ENCODE measurements around the gene ZBTB20. TPM values are rescaled to one million over a fixed set of nuclear protein-coding genes. Genes with fewer than 3 reads are reported as not detected.

ZBTB20 gene
- total and polyA plus RNA-seq, 10 of the 15 experiments (the other 5 are each of a cell fraction or from before 2014, with no cell fraction given): 0.20 to 5.5 (median 2.2) TPM

DNA sequence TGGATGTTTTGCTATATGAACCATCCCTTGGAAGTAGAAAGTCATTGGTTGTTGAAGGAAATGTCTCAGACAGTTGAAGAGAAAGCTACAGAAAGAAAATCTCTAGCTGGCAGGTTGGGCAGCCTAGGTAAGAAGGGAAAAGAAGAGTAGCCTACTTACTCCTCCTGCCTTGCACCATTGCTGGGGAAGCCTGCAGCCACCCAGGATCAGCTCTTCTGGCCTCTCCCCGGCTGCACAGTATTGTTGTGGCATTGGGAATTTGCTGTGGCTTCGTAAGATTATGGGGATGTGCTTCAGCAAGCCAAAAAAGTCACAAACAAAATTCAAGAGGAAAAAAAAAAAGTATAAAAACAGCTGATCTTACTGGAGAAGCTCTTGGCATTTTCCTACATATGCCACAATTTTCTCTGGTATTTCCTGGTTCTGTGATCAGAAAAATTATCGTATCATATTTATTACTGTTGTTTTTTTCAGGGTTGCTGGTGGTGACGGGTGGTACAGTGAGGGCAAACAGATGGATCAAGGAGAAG lies 699.1 kb downstream of the ZBTB20 start (continued):
- TF ChIP-seq, protein P1, sequence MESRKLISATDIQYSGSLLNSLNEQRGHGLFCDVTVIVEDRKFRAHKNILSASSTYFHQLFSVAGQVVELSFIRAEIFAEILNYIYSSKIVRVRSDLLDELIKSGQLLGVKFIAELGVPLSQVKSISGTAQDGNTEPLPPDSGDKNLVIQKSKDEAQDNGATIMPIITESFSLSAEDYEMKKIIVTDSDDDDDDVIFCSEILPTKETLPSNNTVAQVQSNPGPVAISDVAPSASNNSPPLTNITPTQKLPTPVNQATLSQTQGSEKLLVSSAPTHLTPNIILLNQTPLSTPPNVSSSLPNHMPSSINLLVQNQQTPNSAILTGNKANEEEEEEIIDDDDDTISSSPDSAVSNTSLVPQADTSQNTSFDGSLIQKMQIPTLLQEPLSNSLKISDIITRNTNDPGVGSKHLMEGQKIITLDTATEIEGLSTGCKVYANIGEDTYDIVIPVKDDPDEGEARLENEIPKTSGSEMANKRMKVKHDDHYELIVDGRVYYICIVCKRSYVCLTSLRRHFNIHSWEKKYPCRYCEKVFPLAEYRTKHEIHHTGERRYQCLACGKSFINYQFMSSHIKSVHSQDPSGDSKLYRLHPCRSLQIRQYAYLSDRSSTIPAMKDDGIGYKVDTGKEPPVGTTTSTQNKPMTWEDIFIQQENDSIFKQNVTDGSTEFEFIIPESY (IDR thresholded peaks at IDR 0.05): no peak
- TF ChIP-seq STAT1 (conservative IDR thresholded peaks at IDR 0.05) (no peak), NFXL1 (IDR thresholded peaks at IDR 0.05; ENCODE audit: borderline replicate concordance) (no peak)
- TF ChIP-seq, protein P2, sequence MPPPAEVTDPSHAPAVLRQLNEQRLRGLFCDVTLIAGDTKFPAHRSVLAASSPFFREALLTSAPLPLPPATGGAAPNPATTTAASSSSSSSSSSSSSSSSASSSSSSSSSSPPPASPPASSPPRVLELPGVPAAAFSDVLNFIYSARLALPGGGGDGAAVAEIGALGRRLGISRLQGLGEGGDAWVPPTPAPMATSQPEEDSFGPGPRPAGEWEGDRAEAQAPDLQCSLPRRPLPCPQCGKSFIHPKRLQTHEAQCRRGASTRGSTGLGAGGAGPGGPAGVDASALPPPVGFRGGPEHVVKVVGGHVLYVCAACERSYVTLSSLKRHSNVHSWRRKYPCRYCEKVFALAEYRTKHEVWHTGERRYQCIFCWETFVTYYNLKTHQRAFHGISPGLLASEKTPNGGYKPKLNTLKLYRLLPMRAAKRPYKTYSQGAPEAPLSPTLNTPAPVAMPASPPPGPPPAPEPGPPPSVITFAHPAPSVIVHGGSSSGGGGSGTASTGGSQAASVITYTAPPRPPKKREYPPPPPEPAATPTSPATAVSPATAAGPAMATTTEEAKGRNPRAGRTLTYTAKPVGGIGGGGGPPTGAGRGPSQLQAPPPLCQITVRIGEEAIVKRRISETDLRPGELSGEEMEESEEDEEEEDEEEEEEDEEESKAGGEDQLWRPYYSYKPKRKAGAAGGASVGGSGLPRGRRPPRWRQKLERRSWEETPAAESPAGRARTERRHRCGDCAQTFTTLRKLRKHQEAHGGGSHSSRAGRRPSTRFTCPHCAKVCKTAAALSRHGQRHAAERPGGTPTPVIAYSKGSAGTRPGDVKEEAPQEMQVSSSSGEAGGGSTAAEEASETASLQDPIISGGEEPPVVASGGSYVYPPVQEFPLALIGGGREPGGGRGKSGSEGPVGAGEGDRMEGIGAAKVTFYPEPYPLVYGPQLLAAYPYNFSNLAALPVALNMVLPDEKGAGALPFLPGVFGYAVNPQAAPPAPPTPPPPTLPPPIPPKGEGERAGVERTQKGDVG (CRISPR knock-in tag; IDR thresholded peaks at IDR 0.05): no peak

GRCh38 chr3:114447545-114447944 lies 699.5 kb downstream of the ZBTB20 start:
- 11% methylated on average over 3 of the region's 3 CpGs for WGBS (ENCODE audit: insufficient coverage, insufficient replicate concordance, low lambda C conversion rate, missing lambda C conversion rate)
- ATAC-seq (peak; percentile 54), FAIRE-seq (no peak), DNase-seq (ENCODE audit: low read depth, low spot score) (no peak)
- Histone ChIP-seq H3K4me2 (ENCODE audit: control insufficient read depth, insufficient read depth) (peak overlapping the region; percentile 78), H3K9ac (ENCODE audit: control insufficient read depth, insufficient read depth, low read length) (peak overlapping the region; percentile 18; the same call in 1 of the 2 replicates), H3K79me2 (ENCODE audit: control insufficient read depth, insufficient read depth, low read length) (peaks cover 77% of the 10 kb centered on the region), H3K36me3 (ENCODE audit: control insufficient read depth in 2 of 2, insufficient read depth in 2 of 2, low read length in 1 of 2) (no peaks in the 10 kb centered on the region), H4K20me1 (ENCODE audit: control insufficient read depth, insufficient read depth) (no peaks in the 10 kb centered on the region), H3K9me3 (replicated peaks; ENCODE audit: control insufficient read depth, insufficient read depth, low read length) (no peaks in the 10 kb centered on the region), H3K4me1 (ENCODE audit: control insufficient read depth, insufficient read depth, low read length) (peaks cover 5% of the 10 kb centered on the region), H2AFZ (ENCODE audit: control insufficient read depth, low read depth, low read length) (no peak overlapping the region; the same call in 1 of the 2 replicates), H3K27ac (ENCODE audit: control insufficient read depth, insufficient read depth) (peak overlapping the region; percentile 93), H3K4me3 (peak overlapping the region; percentile 58), H3K27me3 (replicated peaks in 1 of 2; ENCODE audit: control insufficient read depth in 2 of 2, insufficient read depth in 2 of 2, low read length in 1 of 2) (no peaks in the 10 kb centered on the region)
- RAD21 ChIA-PET (ENCODE audit: unreplicated experiment): interaction anchor here (0.8 to 2.3 kb wide), 4 partner anchors 17 to 162 kb away, joined by 3 to 6 read pairs (median 3); no protein-coding TSS in a partner anchor
- TF ChIP-seq RAD51 (IDR thresholded peaks at IDR 0.05) (no peak), CEBPB (IDR thresholded peaks at IDR 0.05; ENCODE audit: borderline replicate concordance in 1 of 2, low read depth in 2 of 2, low read length in 2 of 2) (no peak), CTCF (IDR thresholded peaks at IDR 0.05 in 2 of 3, conservative IDR thresholded peaks at IDR 0.05 in 1 of 3; ENCODE audit: control insufficient read depth in 2 of 3, extremely low read depth in 1 of 3, insufficient read depth in 1 of 3, low read depth in 3 of 3, low read length in 3 of 3) (peak in 2 of 3 experiments; percentile 40; a peak in 4 of 6 replicates), RAD21 (IDR thresholded peaks at IDR 0.05; ENCODE audit: insufficient read depth, low read depth, low read length) (peak; percentile 32; the same call in 1 of the 2 replicates), ZZZ3 (IDR thresholded peaks at IDR 0.05; ENCODE audit: control insufficient read depth, insufficient read length, low read depth) (no peak), SMC3 (IDR thresholded peaks at IDR 0.05; ENCODE audit: borderline replicate concordance, low read length) (peak; percentile 43; the same call in 1 of the 2 replicates)
- CTCF ChIA-PET: interaction anchor here (0.6 to 2.1 kb wide), 12 partner anchors 9 to 295 kb away, joined by 3 to 11 read pairs (median 4); no protein-coding TSS in a partner anchor
- POLR2A ChIA-PET: interaction anchor here (1.4 kb wide), 1 partner anchor 13 kb away, joined by 3 read pairs; no protein-coding TSS in a partner anchor
- BruUV-seq (replicated peaks): no TSS peak
- in situ Hi-C loops (cut with MboI) (no loop called here), intact Hi-C loops (cut with micrococcal nuclease; ENCODE audit: unreplicated experiment) (no loop called here)
- SMC1A ChIA-PET (ENCODE audit: uncharacterized antibody, unreplicated experiment): interaction anchor here (0.7 to 2.4 kb wide), 8 partner anchors 9 to 220 kb away, joined by 3 to 13 read pairs (median 6); no protein-coding TSS in a partner anchor
